ENCODE data around the gene VPS4A. TPM values are rescaled to one million over a fixed set of nuclear protein-coding genes. Genes with fewer than 3 reads are reported as not detected.

VPS4A gene
- total RNA-seq, 1 donor from 2014 or later, result 21.2 TPM

GRCh38 chr16:69323415-69323814, 12.3 kb downstream of the VPS4A start:
- Mint-ChIP-seq H3K9me3 (ENCODE audit: low read depth) (no peaks in the 10 kb centered on the region), H3K27me3 (no peaks in the 10 kb centered on the region), H3K4me3 (ENCODE audit: low read depth) (no peak overlapping the region), H3K4me1 (ENCODE audit: low read depth) (peaks cover 4% of the 10 kb centered on the region), H3K27ac (no peak overlapping the region), H3K36me3 (ENCODE audit: insufficient read depth) (peaks cover 25% of the 10 kb centered on the region)
- TF ChIP-seq CTCF (IDR thresholded peaks at IDR 0.05; ENCODE audit: unreplicated experiment), result no peak
- no peak for DNase-seq (ENCODE audit: low spot score, unreplicated experiment)

GRCh38 chr16:69324013-69324531, 12.9 kb downstream of the VPS4A start:
- H3K27ac Mint-ChIP-seq, result no peak overlapping the region
- H3K4me1 Mint-ChIP-seq (ENCODE audit: low read depth), result peaks cover 8% of the 10 kb centered on the region
- DNase-seq (ENCODE audit: low spot score, unreplicated experiment), result no peak
- H3K27me3 Mint-ChIP-seq, result no peaks in the 10 kb centered on the region
- H3K4me3 Mint-ChIP-seq (ENCODE audit: low read depth), result no peak overlapping the region
- no peaks in the 10 kb centered on the region for H3K9me3 Mint-ChIP-seq (ENCODE audit: low read depth)
- no peak for TF ChIP-seq CTCF (IDR thresholded peaks at IDR 0.05; ENCODE audit: unreplicated experiment)
- H3K36me3 Mint-ChIP-seq (ENCODE audit: insufficient read depth), result peaks cover 26% of the 10 kb centered on the region

- peaks cover 12% of the 10 kb centered on the region for H3K4me1 Mint-ChIP-seq (ENCODE audit: low read depth)
- peaks cover 24% of the 10 kb centered on the region for H3K36me3 Mint-ChIP-seq (ENCODE audit: insufficient read depth)
- H3K9me3 Mint-ChIP-seq (ENCODE audit: low read depth), result no peaks in the 10 kb centered on the region
- no peak for TF ChIP-seq CTCF (IDR thresholded peaks at IDR 0.05; ENCODE audit: unreplicated experiment)
- H3K4me3 Mint-ChIP-seq (ENCODE audit: low read depth), result no peak overlapping the region
- DNase-seq (ENCODE audit: low spot score, unreplicated experiment), result no peak
- no peak overlapping the region for H3K27ac Mint-ChIP-seq
- no peaks in the 10 kb centered on the region for H3K27me3 Mint-ChIP-seq
These were observed 13.6 kb downstream of the VPS4A start for GRCh38 chr16:69324585-69325253.

GRCh38 chr16:69325784-69326171, 14.6 kb downstream of the VPS4A start:
- Mint-ChIP-seq H3K4me1 (ENCODE audit: low read depth) (peaks cover 12% of the 10 kb centered on the region), H3K27me3 (no peaks in the 10 kb centered on the region), H3K4me3 (ENCODE audit: low read depth) (no peak overlapping the region), H3K36me3 (ENCODE audit: insufficient read depth) (peaks cover 23% of the 10 kb centered on the region), H3K9me3 (ENCODE audit: low read depth) (no peaks in the 10 kb centered on the region), H3K27ac (no peak overlapping the region)
- no peak for DNase-seq (ENCODE audit: low spot score, unreplicated experiment)
- TF ChIP-seq CTCF (IDR thresholded peaks at IDR 0.05; ENCODE audit: unreplicated experiment), result no peak

- no peak overlapping the region for H3K4me3 Mint-ChIP-seq (ENCODE audit: low read depth)
- H3K27me3 Mint-ChIP-seq, result no peaks in the 10 kb centered on the region
- peaks cover 21% of the 10 kb centered on the region for H3K36me3 Mint-ChIP-seq (ENCODE audit: insufficient read depth)
- H3K4me1 Mint-ChIP-seq (ENCODE audit: low read depth), result peaks cover 12% of the 10 kb centered on the region
- TF ChIP-seq CTCF (IDR thresholded peaks at IDR 0.05; ENCODE audit: unreplicated experiment), result no peak
- no peak for DNase-seq (ENCODE audit: low spot score, unreplicated experiment)
- H3K27ac Mint-ChIP-seq, result no peak overlapping the region
- no peaks in the 10 kb centered on the region for H3K9me3 Mint-ChIP-seq (ENCODE audit: low read depth)
These were observed 15.2 kb downstream of the VPS4A start for GRCh38 chr16:69326172-69326873.
